Mucosa of rectum (tissue), 2 donors: ENCODE data around the gene SPEF1.

Source experiments
- H3K27ac ChIP-seq, 2 donors: one replicate each; pipeline ENCODE4 v1.7.0; 2013; ENCODE audit warnings: inconsistent platforms in 2 of 2, low read depth in 2 of 2, low read length in 2 of 2
- H3K27me3 ChIP-seq, 2 donors: one replicate each; pipeline ENCODE4 v1.7.0; 2013; ENCODE audit warnings: low read length in 2 of 2; ENCODE audit not compliant: control insufficient read depth in 2 of 2, insufficient read depth in 2 of 2
- H3K36me3 ChIP-seq, 2 donors: one replicate each; pipeline ENCODE4 v1.7.0; 2013; ENCODE audit warnings: low read length in 2 of 2; ENCODE audit not compliant: control insufficient read depth in 2 of 2, insufficient read depth in 2 of 2
- H3K4me1 ChIP-seq, 2 donors: one replicate each; pipeline ENCODE4 v1.7.0; 2013; ENCODE audit warnings: low read length in 2 of 2, mild to moderate bottlenecking in 1 of 2; ENCODE audit not compliant: control insufficient read depth in 2 of 2, insufficient read depth in 2 of 2
- H3K4me3 ChIP-seq, 2 donors: one replicate each; pipeline ENCODE4 v1.7.0; 2013; ENCODE audit warnings: low read length in 2 of 2
- H3K9ac ChIP-seq, 2 donors: one replicate each; pipeline ENCODE4 v1.7.0; 2013; ENCODE audit warnings: low read length in 2 of 2, low read depth in 1 of 2, mild to moderate bottlenecking in 1 of 2
- H3K9me3 ChIP-seq, 2 donors: one replicate each; pipeline ENCODE4 v1.7.0; 2013; ENCODE audit warnings: low read length in 2 of 2; ENCODE audit not compliant: control insufficient read depth in 2 of 2
- donor health status: healthy.
- donor health status: Normal muscosa, but diverticular disease.

The SPEF1 gene

DNA sequence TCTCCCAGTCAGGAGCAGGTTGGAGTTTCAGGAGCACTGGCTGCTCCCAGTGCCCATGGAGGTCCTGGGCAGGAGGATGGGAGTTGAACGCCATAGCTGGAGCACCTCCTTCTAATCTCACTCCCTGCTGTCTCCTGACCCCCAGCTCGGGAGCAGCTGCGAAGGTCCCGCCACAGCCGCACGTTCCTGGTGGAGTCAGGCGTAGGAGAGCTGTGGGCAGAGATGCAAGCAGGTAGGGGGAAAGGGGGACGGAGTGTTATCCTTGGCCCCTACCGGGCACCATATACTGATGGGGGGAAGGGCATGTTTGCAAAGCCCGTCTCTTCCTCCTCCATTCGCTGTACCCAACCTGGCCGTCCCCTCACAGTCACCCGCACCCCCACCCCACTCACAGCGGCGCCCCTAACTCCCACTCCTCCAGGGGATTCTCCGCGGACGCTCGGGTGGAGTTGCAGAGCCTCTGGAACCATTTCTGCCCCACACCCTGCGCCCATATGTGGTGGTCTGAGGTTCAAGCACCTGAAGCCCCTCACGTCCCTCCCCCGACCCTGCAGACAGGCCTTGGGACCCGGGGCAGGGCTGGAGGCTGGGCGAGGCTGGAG, 32.1 kb downstream of the SPEF1 start:
- H3K36me3 ChIP-seq, result no peaks in the 10 kb centered on the region
- H3K27ac ChIP-seq, result no peak overlapping the region
- no peak overlapping the region for H3K4me3 ChIP-seq

DNA sequence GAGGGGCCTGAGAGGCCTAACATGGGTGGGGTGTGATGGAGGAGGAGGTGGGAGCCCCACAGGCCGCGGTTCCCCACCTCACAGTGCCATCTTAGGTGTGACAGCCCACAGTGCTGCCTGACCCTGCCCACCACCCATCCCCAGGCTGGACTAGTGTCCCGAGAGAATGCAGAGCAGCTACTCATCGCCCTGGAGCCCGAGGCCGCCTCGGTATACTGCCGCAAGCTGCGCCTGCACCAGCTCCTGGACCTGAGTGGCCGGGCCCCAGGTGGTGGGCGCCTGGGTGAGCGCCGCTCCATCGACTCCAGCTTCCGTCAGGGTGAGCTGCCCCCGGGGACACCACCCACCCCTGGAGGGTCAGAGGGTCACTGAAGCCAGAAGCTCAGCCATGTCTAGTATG, 33.2 kb downstream of the SPEF1 start:
- Histone ChIP-seq H3K9me3 (no peaks in the 10 kb centered on the region), H3K27me3 (peaks cover 9 to 15% of the 10 kb centered on the region in 2 donors), H3K36me3 (no peaks in the 10 kb centered on the region), H3K4me1 (peaks cover 0 to 5% of the 10 kb centered on the region in 2 donors), H3K4me3 (no peak overlapping the region), H3K27ac (no peak overlapping the region), H3K9ac (no peak overlapping the region)

More for the DNA sequence above, 32.1 kb downstream of the SPEF1 start:
- peaks cover 6 to 15% of the 10 kb centered on the region in 2 donors for H3K27me3 ChIP-seq
- H3K4me1 ChIP-seq, result peaks cover 0 to 5% of the 10 kb centered on the region in 2 donors
- H3K9me3 ChIP-seq, result no peaks in the 10 kb centered on the region
- H3K9ac ChIP-seq, result no peak overlapping the region

DNA sequence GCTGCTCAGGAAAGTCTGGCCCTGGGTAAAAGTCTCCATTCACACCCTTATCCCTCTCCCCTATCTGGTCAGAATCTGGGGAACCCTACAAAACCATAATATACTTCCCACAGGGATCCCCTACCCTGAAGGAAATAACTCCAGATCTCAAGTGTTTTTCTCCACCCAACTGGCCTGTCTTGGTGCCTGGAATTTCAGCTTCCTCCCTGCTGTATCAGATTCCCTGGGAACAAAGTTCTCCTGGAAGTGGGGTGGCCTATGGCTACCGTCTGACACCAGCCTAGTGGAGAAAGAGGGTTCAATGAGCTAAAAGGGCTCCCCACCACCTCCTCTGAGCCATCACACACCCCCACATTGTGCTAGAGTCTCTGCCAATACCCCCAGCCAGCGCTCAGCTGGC, 33.8 kb downstream of the SPEF1 start:
- Histone ChIP-seq H3K4me1 (peaks cover 0 to 5% of the 10 kb centered on the region in 2 donors), H3K27ac (no peak overlapping the region), H3K36me3 (no peaks in the 10 kb centered on the region), H3K27me3 (peaks cover 9 to 15% of the 10 kb centered on the region in 2 donors), H3K4me3 (no peak overlapping the region), H3K9ac (no peak overlapping the region), H3K9me3 (no peaks in the 10 kb centered on the region)

DNA sequence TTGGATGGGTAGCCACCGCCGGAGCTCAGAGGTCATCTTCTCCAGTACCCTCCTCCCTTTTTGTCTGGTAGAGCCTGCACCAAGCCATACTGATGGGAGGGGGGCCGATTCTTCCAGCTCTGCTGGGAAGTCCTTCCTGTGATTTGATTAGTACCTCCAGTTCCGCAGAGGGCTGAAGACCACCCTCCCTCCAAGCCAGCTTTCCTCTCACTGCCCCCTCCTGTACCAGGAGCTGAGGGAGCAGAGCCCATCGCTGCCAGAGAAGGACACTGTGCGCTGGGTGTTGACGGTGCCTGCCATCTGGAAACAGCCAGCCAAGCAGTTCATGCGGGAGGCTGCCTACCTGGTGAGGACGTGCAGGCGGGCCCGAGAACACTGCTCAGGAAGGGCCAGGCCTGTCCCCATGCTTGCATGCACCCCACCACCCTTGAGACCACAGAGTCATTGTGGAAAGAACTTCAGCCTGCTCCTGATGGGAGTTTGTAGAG, 35.5 kb downstream of the SPEF1 start:
- Histone ChIP-seq H3K9me3 (no peaks in the 10 kb centered on the region), H3K36me3 (no peaks in the 10 kb centered on the region), H3K9ac (no peak overlapping the region)

DNA sequence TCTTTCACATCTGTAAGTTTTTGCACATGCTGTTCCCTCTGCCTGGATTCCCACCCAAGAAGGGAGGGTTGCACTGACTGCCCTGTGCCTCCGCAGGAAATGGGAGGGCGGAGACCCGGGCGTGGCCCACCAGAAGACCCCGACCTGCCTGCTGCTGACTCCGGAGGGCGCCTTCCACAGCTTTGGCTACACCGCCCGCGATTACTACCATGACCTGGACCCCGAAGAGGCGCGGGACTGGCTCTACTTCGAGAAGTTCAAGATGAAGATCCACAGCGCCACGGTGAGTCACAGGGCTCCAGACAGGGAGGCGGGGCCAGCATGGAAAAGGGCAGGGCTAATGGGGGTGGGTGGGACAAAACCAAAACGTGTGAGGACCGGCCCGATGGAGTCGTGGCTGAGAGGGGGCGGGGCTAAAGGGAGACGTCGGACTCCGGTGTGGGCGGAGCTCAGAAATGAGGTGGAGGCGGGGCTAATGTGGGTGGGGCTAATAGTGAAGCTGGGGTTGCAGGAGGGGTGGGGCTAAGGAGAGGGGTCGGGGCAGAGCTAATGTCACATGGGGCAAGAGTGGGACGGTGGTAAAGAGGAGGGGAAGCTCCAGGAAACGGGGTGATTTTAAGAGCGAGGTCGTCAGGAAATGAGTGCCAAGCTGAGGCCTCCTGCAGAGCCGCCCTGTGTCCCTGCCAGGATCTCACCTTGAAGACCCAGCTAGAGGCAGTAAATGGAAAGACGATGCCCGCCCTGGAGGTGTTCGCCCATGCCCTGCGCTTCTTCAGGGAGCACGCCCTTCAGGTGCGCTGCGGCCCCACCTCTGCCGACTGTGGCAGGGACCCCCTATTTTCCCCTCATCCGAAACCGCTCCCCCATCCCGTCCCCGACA, 36.2 kb downstream of the SPEF1 start:
- no peak overlapping the region for H3K27ac ChIP-seq
- H3K36me3 ChIP-seq, result no peaks in the 10 kb centered on the region
- no peak overlapping the region for H3K4me3 ChIP-seq

More for the DNA sequence above, 35.5 kb downstream of the SPEF1 start:
- peaks cover 0 to 3% of the 10 kb centered on the region in 2 donors for H3K4me1 ChIP-seq
- peaks cover 9 to 12% of the 10 kb centered on the region in 2 donors for H3K27me3 ChIP-seq
- H3K27ac ChIP-seq, result no peak overlapping the region
- no peak overlapping the region for H3K4me3 ChIP-seq

DNA sequence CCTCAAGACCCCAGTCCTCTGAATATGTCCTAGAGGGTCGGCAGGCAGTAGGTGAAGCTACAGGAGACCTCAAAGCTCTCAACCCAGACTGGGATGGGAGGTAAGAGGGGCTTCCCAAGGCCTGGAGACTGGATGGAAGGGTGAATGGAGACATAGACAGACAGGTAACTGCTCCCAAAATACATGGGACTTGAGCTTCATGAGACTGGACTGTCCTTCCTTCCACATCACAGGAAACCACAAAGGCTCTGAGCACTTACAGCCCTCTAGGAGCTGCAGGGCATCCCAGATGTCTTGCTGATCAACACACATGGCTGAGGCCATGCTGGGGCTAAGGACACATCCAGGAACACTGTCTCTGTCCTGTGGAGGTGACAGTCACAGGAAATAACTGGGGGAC, 37.2 kb downstream of the SPEF1 start:
- Histone ChIP-seq H3K4me3 (no peak overlapping the region), H3K9me3 (no peaks in the 10 kb centered on the region), H3K36me3 (no peaks in the 10 kb centered on the region), H3K9ac (no peak overlapping the region), H3K27me3 (peaks cover 8 to 9% of the 10 kb centered on the region in 2 donors), H3K4me1 (no peaks in the 10 kb centered on the region), H3K27ac (no peak overlapping the region)

More for the DNA sequence above, 36.2 kb downstream of the SPEF1 start:
- Histone ChIP-seq H3K9me3 (no peaks in the 10 kb centered on the region), H3K9ac (no peak overlapping the region), H3K4me1 (peaks cover 0 to 2% of the 10 kb centered on the region in 2 donors), H3K27me3 (peaks cover 8 to 9% of the 10 kb centered on the region in 2 donors)

DNA sequence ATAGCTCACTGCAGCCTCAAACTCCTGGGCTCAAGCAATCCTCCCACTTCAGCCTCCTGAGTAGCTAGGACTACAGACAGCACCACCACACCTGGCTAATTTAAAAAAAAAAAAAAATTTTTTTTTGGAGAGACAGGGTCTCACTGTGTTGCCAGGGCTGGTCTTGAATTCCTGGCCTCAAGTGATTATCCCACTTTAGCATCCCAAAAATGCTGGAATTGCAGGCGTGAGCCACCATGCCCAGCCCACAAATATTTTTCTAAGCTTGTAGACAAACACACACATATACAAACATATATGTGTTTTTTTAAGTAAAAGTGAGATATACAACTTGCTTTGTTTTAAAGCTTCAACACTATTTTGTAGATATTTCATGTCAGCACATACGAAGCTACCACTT, 38.0 kb downstream of the SPEF1 start:
- Histone ChIP-seq H3K4me1 (no peaks in the 10 kb centered on the region), H3K4me3 (no peak overlapping the region), H3K9me3 (no peaks in the 10 kb centered on the region), H3K9ac (no peak overlapping the region), H3K27me3 (peaks cover 3 to 9% of the 10 kb centered on the region in 2 donors), H3K36me3 (no peaks in the 10 kb centered on the region), H3K27ac (no peak overlapping the region)

DNA sequence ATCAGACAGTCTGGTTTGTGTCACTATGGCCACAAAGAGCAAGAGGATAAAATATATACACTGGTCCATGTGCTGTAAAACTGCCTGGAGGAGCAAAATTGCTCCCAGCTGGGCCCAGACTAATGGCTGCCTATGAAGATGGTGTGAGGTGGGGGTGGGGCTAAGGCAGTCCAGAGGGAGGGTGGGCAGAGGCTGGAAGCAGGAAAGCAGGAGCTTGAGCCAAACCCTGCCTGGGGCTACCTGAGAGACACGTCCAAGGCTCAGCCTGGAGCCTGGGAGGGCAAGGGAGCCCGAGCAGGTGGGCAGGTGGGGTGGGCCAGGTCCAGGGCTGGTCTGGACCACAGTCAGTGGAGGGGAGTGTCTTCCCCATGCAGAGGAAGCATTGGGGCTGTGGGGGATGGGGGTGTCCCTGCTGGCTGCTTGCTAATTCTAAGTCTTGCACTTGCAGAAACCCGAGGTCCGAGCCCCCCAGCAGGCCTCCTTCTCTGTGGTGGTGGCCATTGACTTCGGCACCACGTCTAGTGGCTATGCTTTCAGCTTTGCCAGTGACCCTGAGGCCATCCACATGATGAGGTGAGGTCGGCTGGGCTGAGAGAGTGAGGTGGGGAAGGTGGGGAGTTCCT, 39.3 kb downstream of the SPEF1 start:
- Histone ChIP-seq H3K4me3 (no peak overlapping the region), H3K36me3 (no peaks in the 10 kb centered on the region), H3K4me1 (no peaks in the 10 kb centered on the region), H3K27me3 (peaks cover 3 to 6% of the 10 kb centered on the region in 2 donors), H3K9ac (no peak overlapping the region), H3K27ac (no peak overlapping the region), H3K9me3 (no peaks in the 10 kb centered on the region)

DNA sequence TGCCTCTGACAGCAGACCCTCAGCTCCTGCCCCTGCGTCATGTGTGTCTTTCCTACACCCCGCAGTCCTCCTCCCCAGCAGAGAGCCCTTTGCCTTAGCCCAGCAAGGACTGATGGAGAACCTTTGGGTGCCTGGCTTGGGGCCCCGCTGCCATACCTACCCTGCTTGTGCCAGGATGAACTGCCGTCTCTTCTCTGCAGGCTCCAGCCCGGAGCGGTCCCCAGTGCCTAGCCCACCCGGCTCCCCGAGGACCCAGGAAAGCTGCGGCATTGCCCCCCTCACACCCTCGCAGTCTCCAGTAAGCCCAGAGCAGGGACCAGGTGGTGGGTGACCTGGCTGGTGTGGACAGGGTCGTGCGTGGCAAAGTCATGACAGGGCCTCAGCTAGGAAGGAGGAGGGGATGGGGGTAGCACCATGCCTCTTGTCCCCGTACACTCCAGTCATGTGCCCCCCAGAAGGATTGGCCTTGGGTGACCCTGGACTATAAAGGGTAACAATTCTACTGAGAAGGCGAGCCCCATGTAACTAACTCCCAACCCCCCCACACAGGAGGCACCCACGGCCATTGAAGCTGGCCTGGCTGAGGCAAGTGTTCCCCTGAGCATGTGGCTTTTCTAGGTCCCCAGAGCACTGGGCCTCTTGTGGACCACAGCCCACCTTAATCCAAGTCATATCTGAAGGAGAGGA, 40.5 kb downstream of the SPEF1 start:
- H3K9ac ChIP-seq, result no peak overlapping the region
- peaks cover 1 to 5% of the 10 kb centered on the region in 2 donors for H3K27me3 ChIP-seq
- no peaks in the 10 kb centered on the region for H3K36me3 ChIP-seq
- no peak overlapping the region for H3K4me3 ChIP-seq
- no peaks in the 10 kb centered on the region for H3K9me3 ChIP-seq
- no peak overlapping the region for H3K27ac ChIP-seq
- peaks cover 0 to 5% of the 10 kb centered on the region in 2 donors for H3K4me1 ChIP-seq
